Keratinocyte (primary cell): ENCODE results near the gene CACNA1C. TPM values are rescaled to one million over a fixed set of nuclear protein-coding genes. Genes with fewer than 3 reads are reported as not detected.

Experiments used
- DNase-seq: peaks from one replicate; pipeline ENCODE4 v3.0.0-alpha.2; 2011; ENCODE audit warnings: low read depth, missing footprints, low spot score
- FAIRE-seq: peaks from 2 replicates; lab custom pipeline; 2011; peaks lifted over from hg19 to GRCh38; lab: Jason Lieb, UNC
- H2AFZ ChIP-seq: 2 replicates; pipeline ENCODE4 v1.6.0; 2012; ENCODE audit warnings: low read length, control low read depth, inconsistent platforms; ENCODE audit not compliant: control insufficient read depth
- H3K27ac ChIP-seq: 2 replicates; pipeline ENCODE4 v1.5.1; 2011; ENCODE audit warnings: low read length; ENCODE audit not compliant: control insufficient read depth, insufficient read depth
- H3K27me3 ChIP-seq: 3 replicates; pipeline ENCODE4 v1.6.0; 2011; ENCODE audit warnings: low read length; ENCODE audit not compliant: control insufficient read depth, insufficient read depth; ENCODE audit errors: extremely low read depth
- H3K36me3 ChIP-seq, 2 experiments: 2 replicates in 1 of 2; 3 replicates in 1 of 2; pipeline ENCODE4 v1.5.1; 2011; ENCODE audit warnings: low read length in 2 of 2, mild to moderate bottlenecking in 1 of 2; ENCODE audit not compliant: control insufficient read depth in 2 of 2, insufficient read depth in 2 of 2; ENCODE audit errors: extremely low read depth in 1 of 2
- H3K4me1 ChIP-seq: 3 replicates; pipeline ENCODE4 v1.5.1; 2011; ENCODE audit warnings: low read length; ENCODE audit not compliant: control insufficient read depth, insufficient read depth; ENCODE audit errors: extremely low read depth
- H3K4me2 ChIP-seq: 3 replicates; pipeline ENCODE4 v1.6.0; 2011; ENCODE audit warnings: low read depth, low read length; ENCODE audit not compliant: control insufficient read depth, insufficient read depth; ENCODE audit errors: extremely low read depth
- H3K4me3 ChIP-seq, 3 experiments: fragments of 200-600 bp in 1 of 3; sonication (generic) in 1 of 3; 2 replicates in 2 of 3; 3 replicates in 1 of 3; pipeline ENCODE4 v1.5.1; 2011 to 2016; ENCODE audit warnings: low read length in 3 of 3, mild to moderate bottlenecking in 3 of 3, control low read depth in 2 of 3, inconsistent platforms in 1 of 3, low read depth in 1 of 3, mixed read lengths in 1 of 3, mixed run types in 1 of 3, moderate library complexity in 1 of 3; ENCODE audit not compliant: control insufficient read depth in 2 of 3, insufficient read depth in 2 of 3; ENCODE audit errors: extremely low read depth in 1 of 3
- H3K79me2 ChIP-seq: 2 replicates; pipeline ENCODE4 v1.6.0; 2012; ENCODE audit warnings: low read length; ENCODE audit not compliant: control insufficient read depth, insufficient read depth
- H3K9ac ChIP-seq: 3 replicates; pipeline ENCODE4 v1.6.0; 2011; ENCODE audit warnings: low read length; ENCODE audit not compliant: control insufficient read depth, insufficient read depth; ENCODE audit errors: extremely low read depth
- H3K9me1 ChIP-seq: 3 replicates; pipeline ENCODE4 v1.6.0; 2011; ENCODE audit warnings: low read length; ENCODE audit not compliant: control insufficient read depth, insufficient read depth; ENCODE audit errors: extremely low read depth
- H3K9me3 ChIP-seq: 2 replicates; pipeline ENCODE4 v1.5.1; 2012; ENCODE audit warnings: low read depth, low read length; ENCODE audit not compliant: control insufficient read depth
- H4K20me1 ChIP-seq: 3 replicates; pipeline ENCODE4 v1.6.0; 2011; ENCODE audit warnings: low read length; ENCODE audit not compliant: control insufficient read depth, insufficient read depth; ENCODE audit errors: extremely low read depth
- EZH2 ChIP-seq: IDR thresholded peaks from one replicate; pipeline ENCODE4 v1.6.1; 2012; ENCODE audit warnings: inconsistent platforms, mild to moderate bottlenecking, low read length, moderate library complexity
- dilution Hi-C: fragments of 300-500 bp; cut with MboI; formaldehyde crosslinking; loops from one replicate; pipeline ENCODE4 v1.7.0; 2020; ENCODE audit warnings: low sequenced_read_pairs; ENCODE audit not compliant: extremely low pct_ligation_motif_present
- polyA plus RNA-seq, 5 experiments: library from polyadenylated mRNA; depleted of rRNA in 3 of 5; stranded (reverse) in 3 of 5; stranded (forward) in 1 of 5; unstranded in 1 of 5; fragments of >200 nt; gene quantifications; 1 replicate in 1 of 5; 2 replicates in 3 of 5; 3 replicates in 1 of 5; pipeline versions ENCODE4 v1.2.1 to v1.2.3, GENCODE V29; 2011 to 2012; ENCODE audit warnings: missing spikeins in 2 of 5, low read depth in 1 of 5, low replicate concordance in 1 of 5
- TF ChIP-seq, protein P1 (sequence below), 3 experiments: IDR thresholded peaks in 1 of 3; conservative IDR thresholded peaks in 1 of 3; optimal IDR thresholded peaks in 1 of 3; 2 replicates in 2 of 3; 3 replicates in 1 of 3; pipeline versions ENCODE3 to v1.5.1; 2011; ENCODE audit warnings: low read length in 3 of 3, mild to moderate bottlenecking in 3 of 3, moderate library complexity in 2 of 3, control low read depth in 1 of 3, inconsistent platforms in 1 of 3; ENCODE audit not compliant: insufficient read depth in 2 of 3; ENCODE audit errors: extremely low read depth in 1 of 3

CACNA1C gene
- polyA plus RNA-seq, 1 donor (not counting 4 experiments of a cell fraction or from before 2014, with no cell fraction given), result not detected

DNA sequence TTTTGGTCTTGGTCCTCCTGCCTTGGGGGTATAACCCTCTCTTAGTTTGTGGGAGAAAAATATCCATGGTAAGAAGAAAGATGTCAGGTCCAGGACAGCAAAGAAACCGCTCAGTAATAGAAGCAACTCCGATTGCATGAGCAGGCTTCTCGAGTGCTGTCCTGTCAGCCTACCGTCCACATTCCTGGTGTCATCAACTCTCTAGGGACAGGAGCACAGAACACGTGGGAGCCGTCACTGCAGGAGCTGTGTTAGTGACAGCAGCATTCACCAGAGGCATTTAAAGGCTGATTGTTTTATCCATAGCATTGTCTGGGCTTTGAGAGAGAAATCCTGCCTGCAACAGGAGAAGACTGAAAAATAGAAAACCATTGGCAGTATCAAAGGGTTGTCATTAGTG lies 244.2 kb downstream of the CACNA1C start:
- Histone ChIP-seq H3K9me1 (no peaks in the 10 kb centered on the region), H3K79me2 (no peaks in the 10 kb centered on the region), H3K9ac (no peak overlapping the region), H3K9me3 (no peaks in the 10 kb centered on the region), H3K4me2 (no peak overlapping the region), H2AFZ (no peak overlapping the region), H4K20me1 (no peaks in the 10 kb centered on the region), H3K27ac (no peak overlapping the region), H3K4me1 (no peaks in the 10 kb centered on the region), H3K4me3 (no peak overlapping the region), H3K36me3 (no peaks in the 10 kb centered on the region), H3K27me3 (no peaks in the 10 kb centered on the region)
- no peak for TF ChIP-seq EZH2
- TF ChIP-seq, protein P1, sequence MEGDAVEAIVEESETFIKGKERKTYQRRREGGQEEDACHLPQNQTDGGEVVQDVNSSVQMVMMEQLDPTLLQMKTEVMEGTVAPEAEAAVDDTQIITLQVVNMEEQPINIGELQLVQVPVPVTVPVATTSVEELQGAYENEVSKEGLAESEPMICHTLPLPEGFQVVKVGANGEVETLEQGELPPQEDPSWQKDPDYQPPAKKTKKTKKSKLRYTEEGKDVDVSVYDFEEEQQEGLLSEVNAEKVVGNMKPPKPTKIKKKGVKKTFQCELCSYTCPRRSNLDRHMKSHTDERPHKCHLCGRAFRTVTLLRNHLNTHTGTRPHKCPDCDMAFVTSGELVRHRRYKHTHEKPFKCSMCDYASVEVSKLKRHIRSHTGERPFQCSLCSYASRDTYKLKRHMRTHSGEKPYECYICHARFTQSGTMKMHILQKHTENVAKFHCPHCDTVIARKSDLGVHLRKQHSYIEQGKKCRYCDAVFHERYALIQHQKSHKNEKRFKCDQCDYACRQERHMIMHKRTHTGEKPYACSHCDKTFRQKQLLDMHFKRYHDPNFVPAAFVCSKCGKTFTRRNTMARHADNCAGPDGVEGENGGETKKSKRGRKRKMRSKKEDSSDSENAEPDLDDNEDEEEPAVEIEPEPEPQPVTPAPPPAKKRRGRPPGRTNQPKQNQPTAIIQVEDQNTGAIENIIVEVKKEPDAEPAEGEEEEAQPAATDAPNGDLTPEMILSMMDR (optimal IDR thresholded peaks at IDR 0.05 in 1 of 3, IDR thresholded peaks at IDR 0.05 in 1 of 3, conservative IDR thresholded peaks at IDR 0.05 in 1 of 3; ENCODE audit: extremely low read depth in 1 of 3, insufficient read depth in 2 of 3, low read length in 3 of 3), result no peak
- DNase-seq (no peak), FAIRE-seq (no peak)
- dilution Hi-C loops, result loop anchor here (25.0 kb wide), 1 partner anchor 260 kb away; no protein-coding TSS in a partner anchor

DNA sequence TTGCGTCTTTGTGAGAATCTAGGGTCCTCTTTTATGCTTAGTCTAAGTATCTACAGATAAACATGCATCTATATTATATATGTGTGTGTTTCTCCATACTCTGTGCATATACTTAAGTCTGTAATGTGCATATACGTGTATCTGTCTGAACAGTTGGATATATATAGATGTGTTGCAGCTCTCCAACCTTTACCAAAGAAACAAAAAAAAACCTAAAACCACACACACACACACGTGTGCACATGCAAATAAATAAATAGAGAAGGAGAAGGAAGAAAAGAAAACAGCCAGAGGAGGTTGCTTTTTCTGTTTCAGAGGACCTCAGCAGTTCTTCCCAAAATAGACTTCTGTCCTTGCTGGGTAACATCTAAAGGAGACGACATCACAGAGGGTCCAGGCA lies 244.9 kb downstream of the CACNA1C start:
- no peak for DNase-seq
- no peak overlapping the region for H3K9ac ChIP-seq
- TF ChIP-seq, protein P1 (optimal IDR thresholded peaks at IDR 0.05 in 1 of 3, IDR thresholded peaks at IDR 0.05 in 1 of 3, conservative IDR thresholded peaks at IDR 0.05 in 1 of 3; ENCODE audit: extremely low read depth in 1 of 3, insufficient read depth in 2 of 3, low read length in 3 of 3), result no peak
- no peak for TF ChIP-seq EZH2
- H3K36me3 ChIP-seq, result no peaks in the 10 kb centered on the region
- H4K20me1 ChIP-seq, result no peaks in the 10 kb centered on the region
- no peak overlapping the region for H3K4me2 ChIP-seq
- no peaks in the 10 kb centered on the region for H3K27me3 ChIP-seq
- H3K27ac ChIP-seq, result no peak overlapping the region
- H3K9me3 ChIP-seq, result no peaks in the 10 kb centered on the region
- H3K4me3 ChIP-seq, result no peak overlapping the region
- dilution Hi-C loops, result loop anchor here (25.0 kb wide), 1 partner anchor 260 kb away; no protein-coding TSS in a partner anchor
- no peaks in the 10 kb centered on the region for H3K4me1 ChIP-seq
- FAIRE-seq, result no peak
- H3K9me1 ChIP-seq, result no peaks in the 10 kb centered on the region
- no peaks in the 10 kb centered on the region for H3K79me2 ChIP-seq
- H2AFZ ChIP-seq, result no peak overlapping the region
